Measurements from ENCODE around the gene PRND. TPM values are rescaled to one million over a fixed set of nuclear protein-coding genes. Genes with fewer than 3 reads are reported as not detected.

PRND gene
- total RNA-seq, 1 experiment from 2014 or later = 0.04 TPM

GRCh38 chr20:4748847-4749246, 27.1 kb downstream of the PRND start:
- Histone ChIP-seq H3K56ac (ENCODE audit: insufficient read length, low read depth, low read length) (no peak overlapping the region), H3K4me1 (ENCODE audit: insufficient read depth, low read length) (peaks cover 3% of the 10 kb centered on the region; the same call in 1 of the 2 replicates), H2BK20ac (ENCODE audit: low read depth, low read length, poor library complexity, severe bottlenecking) (no peak overlapping the region), H3K23ac (ENCODE audit: insufficient read length, low read depth, low read length) (no peak overlapping the region), H4K91ac (ENCODE audit: insufficient read length, low read depth, low read length) (no peak overlapping the region), H2BK120ac (ENCODE audit: low read depth, low read length, poor library complexity, severe bottlenecking) (no peak overlapping the region), H3K79me1 (ENCODE audit: insufficient read depth, low read depth, low read length, poor library complexity, severe bottlenecking) (no peaks in the 10 kb centered on the region), H4K5ac (ENCODE audit: insufficient read length, low read depth, low read length) (no peak overlapping the region), H3K18ac (ENCODE audit: insufficient read length, low read depth, low read length) (no peak overlapping the region), H2BK5ac (ENCODE audit: insufficient read length, low read length) (no peak overlapping the region), H2BK12ac (ENCODE audit: insufficient read length, low read depth, low read length) (no peak overlapping the region), H3K23me2 (ENCODE audit: insufficient read length, low read depth, low read length, poor library complexity, severe bottlenecking) (no peaks in the 10 kb centered on the region), H3K79me2 (ENCODE audit: insufficient read depth, low read length) (no peaks in the 10 kb centered on the region), H3T11ph (ENCODE audit: low read length) (no peak overlapping the region), H3K9ac (ENCODE audit: extremely low read depth, insufficient read length, low read length) (no peak overlapping the region), H3K27me3 (ENCODE audit: insufficient read depth, low read length) (no peaks in the 10 kb centered on the region), H3K4me2 (ENCODE audit: insufficient read depth, insufficient read length, low read length) (no peak overlapping the region), H2BK15ac (ENCODE audit: low read depth, low read length) (no peak overlapping the region), H4K8ac (replicated peaks; ENCODE audit: insufficient read length, low read depth, low read length) (no peak overlapping the region), H3K9me3 (ENCODE audit: control insufficient read depth, low read depth, low read length) (no peaks in the 10 kb centered on the region), H2AFZ (ENCODE audit: low read length) (no peak overlapping the region), H2AK5ac (ENCODE audit: insufficient read length, low read length) (no peak overlapping the region), H3K14ac (ENCODE audit: insufficient read depth, low read length) (no peak overlapping the region), H3K4ac (ENCODE audit: low read depth, low read length) (no peak overlapping the region), H3K27ac (ENCODE audit: insufficient read length, low read depth, low read length) (no peak overlapping the region), H4K20me1 (ENCODE audit: control insufficient read depth, insufficient read depth, insufficient read length) (no peaks in the 10 kb centered on the region)
- peaks cover 18% of the 10 kb centered on the region for H3K27me3 Mint-ChIP-seq (ENCODE audit: low read depth)
- peaks cover 12 to 20% of the 10 kb centered on the region in 2 experiments for H3K4me1 Mint-ChIP-seq
- no peak for TF ChIP-seq CTCF (conservative IDR thresholded peaks at IDR 0.05)
- DNase-seq = no peak
- peaks cover 11 to 13% (median 13%) of the 10 kb centered on the region in 3 experiments for H3K36me3 Mint-ChIP-seq (ENCODE audit: insufficient read depth in 1 of 3, low read depth in 3 of 3)
- H3K27ac Mint-ChIP-seq = peak overlapping the region in 2 of 3 experiments; percentile 9 to 69; a peak in 4 of 7 replicates
- WGBS (ENCODE audit: extremely low coverage, insufficient read length, low lambda C conversion rate) = no CpG with 5 or more reads among the region's 6 CpGs
- H3K9me3 Mint-ChIP-seq = peaks cover 10 to 16% of the 10 kb centered on the region in 2 experiments
- H3K4me3 Mint-ChIP-seq = no peak overlapping the region; a peak in 1 of 5 replicates
